Measurements from ENCODE around the gene C5orf47.
"Not testable (repeated sequence)": the region's sequence is repeated elsewhere in the genome, so short reads cannot be mapped to it uniquely, and the experiment has no call there.

C5orf47 gene

DNA sequence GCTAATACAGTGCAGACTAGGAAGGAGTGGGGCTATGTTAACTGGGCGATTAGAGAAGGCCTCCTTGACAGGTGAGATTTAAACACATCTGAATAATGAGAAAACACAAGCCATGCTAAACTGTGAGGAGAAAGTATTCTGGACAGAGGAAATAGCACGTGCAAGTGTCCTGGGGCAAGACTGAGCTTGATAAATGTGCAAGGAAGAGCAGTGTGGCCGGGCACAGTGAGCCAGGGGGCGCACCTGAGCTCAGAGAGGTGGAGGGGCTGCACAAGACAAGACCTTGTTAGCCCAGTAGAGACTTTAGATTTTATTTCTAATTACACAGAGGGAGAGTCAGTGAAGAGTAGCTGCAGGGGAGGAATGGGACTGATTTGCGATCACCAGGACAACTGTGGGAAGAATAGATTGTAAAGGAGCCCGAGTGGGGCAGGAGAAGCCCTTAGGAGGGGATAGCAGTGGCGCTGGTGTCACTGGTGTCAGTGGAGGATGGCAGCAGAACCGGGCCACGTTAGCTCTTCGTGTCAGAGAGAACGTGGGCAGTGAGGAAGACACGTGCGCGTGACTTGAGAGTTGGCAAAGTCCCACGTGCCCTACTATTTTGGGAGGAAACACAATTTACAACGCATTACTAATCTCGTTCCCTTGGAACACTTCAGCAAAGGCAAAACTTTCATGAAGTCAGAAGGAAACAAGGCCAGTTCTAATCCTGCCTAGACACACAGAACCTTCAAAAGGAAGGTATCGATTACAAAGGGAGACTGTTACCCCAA, 17.9 kb upstream of the C5orf47 start:
- DNase-seq (ENCODE audit: low read depth in 2 of 2): no peak

DNA sequence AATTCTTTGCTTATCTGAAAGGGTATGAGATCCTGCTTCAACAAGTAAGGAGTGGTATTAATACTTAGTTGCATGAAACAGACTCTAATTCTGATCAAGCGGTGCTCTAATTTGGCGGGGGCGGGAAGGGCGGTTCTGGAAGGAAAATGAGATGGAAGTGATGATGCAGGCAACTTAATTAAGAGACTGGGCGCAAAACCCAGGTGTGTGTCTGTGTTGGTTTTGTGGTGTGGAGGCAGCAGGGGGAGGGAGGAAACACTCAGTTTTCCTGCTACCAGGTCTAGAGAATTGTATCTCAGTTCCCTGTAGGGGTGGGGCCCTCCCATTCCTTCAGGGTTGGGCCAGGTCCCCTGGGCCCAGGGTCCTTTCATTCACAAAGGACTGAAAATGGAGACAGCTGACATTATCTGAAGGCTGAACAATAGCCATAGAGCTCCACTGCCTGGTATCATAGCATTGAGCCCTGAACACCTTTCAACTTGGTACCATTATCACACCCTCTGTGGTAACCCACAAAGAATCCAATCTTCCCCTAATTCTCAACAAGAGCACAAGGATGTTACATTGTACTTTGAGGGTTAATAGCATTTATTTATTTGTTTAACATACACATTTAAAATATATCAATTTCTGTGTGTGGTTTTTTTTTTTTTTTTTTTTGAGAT, 17.2 kb upstream of the C5orf47 start:
- DNase-seq (ENCODE audit: low read depth in 2 of 2): no peak

- DNase-seq (ENCODE audit: low read depth in 2 of 2): no peak
Observed at GRCh38 chr5:173972607-173972924, 16.4 kb upstream of the C5orf47 start.

GRCh38 chr5:173972925-173973615, 15.9 kb upstream of the C5orf47 start:
- DNase-seq (ENCODE audit: low read depth in 2 of 2): peak; percentile 35 to 44

- DNase-seq (ENCODE audit: low read depth in 2 of 2): no peak
Observed at GRCh38 chr5:173973616-173973969, 15.4 kb upstream of the C5orf47 start.

GRCh38 chr5:173974688-173975239, 14.2 kb upstream of the C5orf47 start:
- no peak for DNase-seq (ENCODE audit: low read depth in 2 of 2)

GRCh38 chr5:173981185-173981761, 7.7 kb upstream of the C5orf47 start:
- DNase-seq (ENCODE audit: low read depth in 2 of 2): no peak

GRCh38 chr5:173984218-173984617, 4.8 kb upstream of the C5orf47 start:
- no peak for DNase-seq (ENCODE audit: low read depth in 2 of 2)

GRCh38 chr5:173989432-173990082, 587 bp downstream of the C5orf47 start:
- no peak for DNase-seq (ENCODE audit: low read depth in 2 of 2)

DNA sequence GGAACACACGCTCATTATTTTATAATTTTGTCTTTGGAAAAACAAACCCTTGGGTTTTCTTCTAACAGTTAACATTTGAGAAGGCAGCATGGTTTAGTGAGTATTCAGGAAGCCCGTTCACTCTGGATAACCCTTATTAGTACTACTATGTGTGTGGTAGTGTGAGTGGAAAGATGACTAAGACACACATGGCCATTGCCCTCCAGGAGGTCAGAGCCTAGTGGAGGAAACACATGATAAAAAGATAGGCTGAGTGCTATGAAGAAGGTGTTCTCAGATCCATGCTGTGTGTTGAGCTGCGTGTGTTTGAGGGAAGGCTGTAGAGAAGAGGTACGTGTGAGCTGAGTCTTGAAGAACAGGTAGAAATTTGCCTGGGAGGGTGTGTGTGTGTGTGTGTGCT, 8.4 kb downstream of the C5orf47 start:
- no peak for DNase-seq (ENCODE audit: low read depth in 2 of 2)

- no peak for DNase-seq (ENCODE audit: low read depth in 2 of 2)
Observed at GRCh38 chr5:173998531-173998930, 9.6 kb downstream of the C5orf47 start.

- DNase-seq (ENCODE audit: low read depth in 2 of 2): no peak
Observed at GRCh38 chr5:174000076-174000475, 11.1 kb downstream of the C5orf47 start.

DNA sequence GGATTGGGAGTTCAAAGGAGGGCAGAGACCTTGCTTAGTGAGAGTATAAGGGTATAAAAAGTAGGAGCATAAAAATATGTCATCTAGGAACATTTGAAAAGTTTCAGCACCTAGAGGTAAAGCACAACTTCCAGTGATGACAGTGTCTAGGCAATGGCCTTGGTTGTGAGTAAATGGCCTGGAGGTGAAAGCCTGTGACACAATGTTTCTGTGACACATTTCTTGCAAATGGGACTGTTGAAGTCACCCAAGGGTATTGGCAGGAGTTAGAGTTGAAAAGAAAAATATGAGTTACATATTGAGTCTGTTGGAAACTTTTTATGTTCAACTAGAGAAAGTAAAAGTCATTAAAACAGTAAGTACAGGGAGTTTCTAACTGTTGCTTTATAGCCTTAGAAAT, 14.8 kb downstream of the C5orf47 start:
- DNase-seq (ENCODE audit: low read depth in 2 of 2): no peak

GRCh38 chr5:174008922-174009321, 20.0 kb downstream of the C5orf47 start:
- DNase-seq (ENCODE audit: low read depth in 2 of 2): no peak

DNA sequence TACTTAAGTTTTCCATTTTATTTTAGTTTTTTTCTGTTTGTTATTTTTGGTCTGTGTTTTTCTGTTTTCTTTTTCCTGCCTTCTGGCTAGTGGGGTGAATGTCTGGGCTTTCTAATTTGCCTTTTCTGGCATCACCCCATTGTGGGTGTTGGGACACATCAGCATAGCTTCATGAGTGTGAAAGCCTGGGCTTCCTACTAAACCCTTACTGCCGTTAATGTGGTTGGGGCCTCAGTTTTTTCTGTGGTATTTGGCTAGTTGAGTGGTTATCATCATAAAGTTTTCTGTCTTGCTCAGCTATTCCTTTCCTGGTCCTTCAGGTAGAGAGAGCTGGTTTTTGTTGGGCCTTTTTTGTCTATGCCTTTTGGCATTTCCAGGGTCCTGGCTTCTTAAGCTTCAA, 21.4 kb downstream of the C5orf47 start:
- no peak for DNase-seq (ENCODE audit: low read depth in 2 of 2)

DNA sequence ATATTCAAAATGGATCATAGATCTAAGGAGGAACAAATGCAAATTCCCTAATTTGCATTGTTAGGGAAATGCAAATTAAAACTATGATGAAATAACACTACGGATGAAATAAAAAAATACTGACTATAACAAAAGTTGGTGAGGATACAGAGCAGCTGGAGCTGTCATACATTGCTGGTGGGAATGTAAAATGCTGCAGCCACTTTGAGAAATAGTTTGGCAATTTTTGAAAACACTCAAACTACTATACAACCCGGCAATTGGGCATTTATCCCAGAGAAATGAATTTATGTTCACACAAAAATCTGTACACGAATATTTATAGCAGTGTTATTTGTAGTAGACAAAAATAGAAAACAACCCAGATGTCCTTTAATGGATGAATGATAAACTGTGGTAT, 22.5 kb downstream of the C5orf47 start:
- no peak for DNase-seq (ENCODE audit: low read depth in 2 of 2)

DNA sequence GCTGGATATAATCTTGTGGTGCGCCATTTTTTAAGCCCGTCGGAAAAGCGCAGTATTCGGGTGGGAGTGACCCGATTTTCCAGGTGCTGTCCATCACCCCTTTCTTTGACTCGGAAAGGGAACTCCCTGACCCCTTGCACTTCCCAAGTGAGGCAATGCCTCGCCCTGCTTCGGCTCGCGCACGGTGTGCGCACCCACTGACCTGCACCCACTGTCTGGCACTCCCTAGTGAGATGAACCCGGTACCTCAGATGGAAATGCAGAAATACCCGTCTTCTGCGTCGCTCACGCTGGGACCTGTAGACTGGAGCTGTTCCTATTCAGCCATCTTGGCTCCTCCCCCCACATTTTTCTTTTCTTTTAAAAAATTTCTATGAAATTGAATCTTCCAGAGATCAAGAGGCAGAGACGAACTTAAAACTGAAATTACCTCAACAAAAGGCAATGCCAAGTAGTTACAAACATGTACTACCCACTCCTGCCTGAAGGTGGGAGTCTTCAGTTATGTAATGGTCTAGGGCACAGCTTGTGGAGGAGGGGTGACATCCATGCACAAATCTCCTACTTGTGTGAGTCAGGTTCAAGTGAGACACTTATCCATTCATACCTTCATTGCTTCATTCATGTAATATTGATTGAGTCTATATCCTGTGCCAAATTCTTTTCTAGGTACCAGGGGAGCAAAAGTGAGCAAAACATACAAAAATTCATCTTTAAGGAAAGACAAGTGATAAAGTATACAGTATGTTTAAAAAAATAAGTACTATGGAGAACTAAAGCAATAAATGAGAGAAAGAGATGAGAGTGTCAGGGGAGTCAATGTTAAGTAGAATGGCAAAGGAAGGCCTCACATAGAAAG, 31.3 kb downstream of the C5orf47 start:
- DNase-seq (ENCODE audit: low read depth in 2 of 2): not testable (repeated sequence)

- DNase-seq (ENCODE audit: low read depth in 2 of 2): no peak
Observed at GRCh38 chr5:174020928-174021304, 31.9 kb downstream of the C5orf47 start.

- no peak for DNase-seq (ENCODE audit: low read depth in 2 of 2)
Observed at GRCh38 chr5:174022384-174023095, 33.6 kb downstream of the C5orf47 start.

DNA sequence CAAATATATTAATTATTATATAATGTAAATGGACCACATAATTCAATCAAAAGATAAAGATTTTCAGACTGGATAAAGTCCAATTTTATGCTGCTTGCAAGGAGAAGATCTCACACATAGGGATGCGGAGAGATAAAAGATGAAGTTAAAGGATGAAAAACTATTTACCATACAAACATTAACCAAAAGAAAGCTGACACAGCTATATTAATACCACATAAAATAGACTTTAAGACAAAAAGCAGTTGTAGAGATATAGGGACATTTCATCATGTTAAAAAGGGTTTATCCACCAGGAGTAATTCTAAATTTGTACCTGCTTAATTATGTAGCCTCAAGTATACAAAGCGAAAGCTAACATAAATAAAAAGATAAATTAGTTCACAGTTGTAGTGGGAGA, 41.3 kb downstream of the C5orf47 start:
- no peak for DNase-seq (ENCODE audit: low read depth in 2 of 2)

All from fibroblast of skin of left biceps (primary cell).